ENCODE measurements around the gene LMTK3.
"Not testable (repeated sequence)": the region's sequence is repeated elsewhere in the genome, so short reads cannot be mapped to it uniquely, and the experiment has no call there.

LMTK3 gene

DNA sequence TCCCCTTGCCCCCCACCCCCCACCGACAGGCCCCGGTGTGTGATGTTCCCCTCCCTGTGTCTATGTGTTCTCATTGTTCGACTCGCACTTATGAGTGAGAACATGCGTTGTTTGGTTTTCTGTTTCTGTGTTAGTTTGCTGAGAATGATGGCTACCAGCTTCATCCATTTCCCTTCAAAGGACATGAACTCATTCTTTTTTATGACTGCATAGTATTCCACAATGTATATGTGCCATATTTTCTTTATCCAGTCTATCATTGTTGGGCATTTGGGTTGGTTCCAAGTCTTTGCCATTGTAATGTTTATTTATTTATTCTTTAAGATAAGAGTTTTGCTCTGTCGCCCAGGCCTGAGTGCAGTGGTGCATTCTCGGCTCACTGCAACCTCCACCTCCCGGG, 26.4 kb upstream of the LMTK3 start:
- not testable (repeated sequence) for H3K27ac ChIP-seq (ENCODE audit: low read depth, low read length); H3K4me3 ChIP-seq (ENCODE audit: low read length); H3K27me3 ChIP-seq (ENCODE audit: insufficient read depth, low read length); H3K36me3 ChIP-seq (ENCODE audit: insufficient read depth, low read length); H3K4me1 ChIP-seq (ENCODE audit: insufficient read depth, low read length); H3K9me3 ChIP-seq (ENCODE audit: insufficient read depth, low read depth, low read length); H3K9ac ChIP-seq (ENCODE audit: low read depth, low read length)
- 92% methylated on average over 3 of the region's 8 CpGs for WGBS

DNA sequence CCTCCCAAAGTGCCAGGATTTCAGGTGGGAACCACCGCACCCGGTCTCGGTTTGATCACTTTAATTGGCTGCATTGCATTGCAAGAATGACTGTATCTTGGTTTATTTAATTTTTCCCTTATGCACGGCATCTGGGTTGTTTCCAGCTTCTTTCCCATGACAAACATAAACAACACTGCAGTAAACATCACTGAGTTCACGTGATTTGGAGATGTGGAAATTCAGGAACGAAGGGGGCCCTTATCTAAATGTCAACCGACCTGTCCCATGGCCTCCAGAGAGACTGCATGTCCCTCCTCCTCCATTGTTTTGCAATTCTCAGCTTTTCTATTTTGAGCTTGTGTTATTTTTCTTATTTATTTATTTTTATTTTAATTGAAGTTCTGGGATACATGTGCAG, 25.9 kb upstream of the LMTK3 start:
- Histone ChIP-seq H3K9ac (ENCODE audit: low read depth, low read length) (no peak overlapping the region), H3K9me3 (ENCODE audit: insufficient read depth, low read depth, low read length) (no peaks in the 10 kb centered on the region), H3K27me3 (ENCODE audit: insufficient read depth, low read length) (no peaks in the 10 kb centered on the region), H3K4me1 (ENCODE audit: insufficient read depth, low read length) (no peaks in the 10 kb centered on the region), H3K27ac (ENCODE audit: low read depth, low read length) (no peak overlapping the region), H3K36me3 (ENCODE audit: insufficient read depth, low read length) (no peaks in the 10 kb centered on the region), H3K4me3 (ENCODE audit: low read length) (no peak overlapping the region)
- WGBS = 91% methylated on average over 7 of the region's 7 CpGs

DNA sequence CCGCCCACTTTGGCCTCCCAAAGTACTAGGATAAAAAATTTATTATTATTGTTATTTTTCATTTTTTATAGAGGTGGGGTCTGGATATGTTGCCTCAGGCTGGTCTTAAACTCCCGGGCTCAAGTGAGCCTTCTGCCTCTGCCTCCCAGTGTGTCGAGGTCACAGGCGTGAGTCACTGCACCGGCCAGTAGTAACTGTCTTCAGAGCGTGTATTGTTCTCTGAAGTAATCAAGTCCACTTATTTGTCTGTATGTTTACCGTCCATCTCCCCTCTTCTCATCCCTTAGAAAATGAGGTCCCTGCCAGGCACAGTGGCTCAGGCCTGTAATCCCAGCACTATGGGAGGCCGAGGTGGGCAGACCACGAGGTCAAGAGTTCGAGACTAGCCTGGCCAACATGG, 22.1 kb upstream of the LMTK3 start:
- H3K9ac ChIP-seq (ENCODE audit: low read depth, low read length) = no peak overlapping the region
- peaks cover 3% of the 10 kb centered on the region; the same call in 1 of the 2 replicates for H3K4me1 ChIP-seq (ENCODE audit: insufficient read depth, low read length)
- H3K9me3 ChIP-seq (ENCODE audit: insufficient read depth, low read depth, low read length) = 0 out of 2 replicates have a peak, but pooled peaks cover 3% of the 10 kb centered on the region
- H3K27me3 ChIP-seq (ENCODE audit: insufficient read depth, low read length) = no peaks in the 10 kb centered on the region
- H3K36me3 ChIP-seq (ENCODE audit: insufficient read depth, low read length) = no peaks in the 10 kb centered on the region
- WGBS = 95% methylated on average over 9 of the region's 10 CpGs
- no peak overlapping the region for H3K4me3 ChIP-seq (ENCODE audit: low read length)
- H3K27ac ChIP-seq (ENCODE audit: low read depth, low read length) = no peak overlapping the region

DNA sequence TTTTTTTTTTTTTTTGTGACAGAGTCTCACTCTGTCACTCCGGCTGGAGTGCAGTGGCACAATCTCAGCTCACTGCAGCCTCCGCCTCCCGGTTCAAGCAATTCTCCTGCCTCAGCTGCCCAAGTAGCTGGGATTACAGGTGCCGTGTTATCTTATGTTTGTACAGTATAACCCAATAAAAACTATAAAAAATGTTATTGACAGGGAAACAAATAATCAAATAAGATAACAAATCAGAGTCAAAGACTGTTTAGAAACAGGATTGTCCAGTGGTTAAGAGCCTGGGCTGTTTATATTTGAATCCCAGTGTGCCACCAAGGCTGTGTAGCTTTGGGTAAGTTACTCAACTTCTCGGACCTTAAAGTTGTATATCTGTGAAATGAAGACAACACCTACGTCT, 19.1 kb upstream of the LMTK3 start:
- 86% methylated on average over 5 of the region's 6 CpGs for WGBS
- H3K27me3 ChIP-seq (ENCODE audit: insufficient read depth, low read length) = no peaks in the 10 kb centered on the region

DNA sequence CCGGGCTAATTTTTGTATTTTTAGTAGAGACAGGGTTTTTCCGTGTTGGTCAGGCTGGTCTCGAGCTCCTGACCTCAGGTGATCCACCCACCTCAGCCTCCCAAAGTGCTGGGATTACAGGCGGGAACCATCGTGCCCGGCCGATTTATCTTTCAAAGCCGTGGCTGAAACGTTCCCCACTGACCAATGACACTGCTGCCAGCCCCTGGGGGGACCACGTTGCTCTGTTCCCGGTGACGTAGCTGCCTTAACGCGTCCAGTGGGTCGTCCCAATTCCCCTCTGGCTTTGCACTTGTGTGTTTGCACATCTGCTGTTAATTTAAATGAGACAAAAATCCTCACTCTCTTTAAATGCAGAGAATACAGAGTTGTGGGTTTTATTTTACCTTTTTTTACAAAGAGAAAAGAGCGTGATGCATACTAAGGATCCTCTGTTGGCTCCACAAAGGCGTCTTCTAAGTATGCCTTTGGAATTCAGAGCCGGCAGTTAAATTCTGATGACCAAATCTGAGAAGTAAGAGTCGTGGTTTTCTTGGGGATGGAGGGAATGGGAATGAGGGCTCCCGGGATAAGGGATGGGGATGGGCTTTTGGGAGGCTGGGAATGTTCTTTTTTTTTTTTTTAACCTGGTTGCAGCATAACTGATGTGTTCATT, 18.6 kb upstream of the LMTK3 start:
- Histone ChIP-seq H3K36me3 (ENCODE audit: insufficient read depth, low read length) (no peaks in the 10 kb centered on the region), H3K27me3 (ENCODE audit: insufficient read depth, low read length) (no peaks in the 10 kb centered on the region), H3K27ac (ENCODE audit: low read depth, low read length) (no peak overlapping the region), H3K4me3 (ENCODE audit: low read length) (no peak overlapping the region), H3K9ac (ENCODE audit: low read depth, low read length) (no peak overlapping the region), H3K9me3 (ENCODE audit: insufficient read depth, low read depth, low read length) (peaks cover 20% of the 10 kb centered on the region; the same call in 1 of the 2 replicates), H3K4me1 (ENCODE audit: insufficient read depth, low read length) (peaks cover 3% of the 10 kb centered on the region; the same call in 1 of the 2 replicates)
- WGBS = 76% methylated on average over 20 of the region's 20 CpGs

More for the DNA sequence above, 19.1 kb upstream of the LMTK3 start:
- Histone ChIP-seq H3K36me3 (ENCODE audit: insufficient read depth, low read length) (no peaks in the 10 kb centered on the region), H3K9me3 (ENCODE audit: insufficient read depth, low read depth, low read length) (peaks cover 20% of the 10 kb centered on the region; the same call in 1 of the 2 replicates), H3K27ac (ENCODE audit: low read depth, low read length) (no peak overlapping the region), H3K4me3 (ENCODE audit: low read length) (no peak overlapping the region), H3K4me1 (ENCODE audit: insufficient read depth, low read length) (peaks cover 3% of the 10 kb centered on the region; the same call in 1 of the 2 replicates), H3K9ac (ENCODE audit: low read depth, low read length) (no peak overlapping the region)

DNA sequence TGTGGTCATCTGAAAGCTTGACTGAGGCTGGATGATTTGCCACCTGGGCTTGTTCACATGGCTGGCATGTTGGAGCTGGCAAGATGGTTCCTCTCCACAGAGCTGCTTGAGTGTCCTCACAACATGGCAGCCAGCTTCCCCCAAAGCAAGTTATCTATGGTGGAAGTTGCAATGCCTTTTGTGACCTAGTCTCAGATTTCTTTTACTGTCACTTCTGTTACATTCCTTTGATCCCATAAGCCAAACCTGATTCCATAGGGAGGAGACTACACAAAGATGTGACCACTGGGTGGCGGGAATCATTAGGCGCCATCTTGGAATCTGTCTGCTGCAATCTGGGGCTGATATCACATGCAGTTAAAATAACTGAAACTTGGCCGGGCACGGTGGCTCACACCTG, 17.5 kb upstream of the LMTK3 start:
- H3K36me3 ChIP-seq (ENCODE audit: insufficient read depth, low read length) = no peaks in the 10 kb centered on the region
- no peak overlapping the region for H3K27ac ChIP-seq (ENCODE audit: low read depth, low read length)
- H3K4me1 ChIP-seq (ENCODE audit: insufficient read depth, low read length) = peaks cover 3% of the 10 kb centered on the region; the same call in 1 of the 2 replicates
- no peaks in the 10 kb centered on the region for H3K27me3 ChIP-seq (ENCODE audit: insufficient read depth, low read length)
- H3K9ac ChIP-seq (ENCODE audit: low read depth, low read length) = no peak overlapping the region
- WGBS = 93% methylated on average over 4 of the region's 4 CpGs
- no peak overlapping the region for H3K4me3 ChIP-seq (ENCODE audit: low read length)
- peaks cover 20% of the 10 kb centered on the region; the same call in 1 of the 2 replicates for H3K9me3 ChIP-seq (ENCODE audit: insufficient read depth, low read depth, low read length)

DNA sequence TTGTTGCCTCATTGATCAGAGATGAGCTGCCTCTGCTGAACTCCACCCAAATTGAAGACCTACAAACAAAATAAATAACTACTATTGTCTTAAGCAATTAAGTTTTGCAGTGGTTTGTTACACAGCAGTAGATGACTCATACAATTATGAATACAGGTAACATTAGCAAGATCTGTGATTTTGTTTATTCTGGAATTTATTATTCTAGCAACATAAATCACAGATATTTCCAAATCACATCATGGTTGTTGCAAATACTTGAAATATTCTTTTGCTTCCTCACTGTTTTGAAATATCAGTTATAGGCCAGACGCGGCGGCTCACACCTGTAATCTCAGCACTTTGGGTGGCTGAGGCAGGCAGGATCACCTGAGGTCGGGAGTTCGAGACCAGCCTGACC, 13.1 kb upstream of the LMTK3 start:
- WGBS = 96% methylated on average over 5 of the region's 5 CpGs
- Histone ChIP-seq H3K36me3 (ENCODE audit: insufficient read depth, low read length) (no peaks in the 10 kb centered on the region), H3K4me3 (ENCODE audit: low read length) (no peak overlapping the region), H3K27me3 (ENCODE audit: insufficient read depth, low read length) (no peaks in the 10 kb centered on the region), H3K27ac (ENCODE audit: low read depth, low read length) (no peak overlapping the region), H3K9me3 (ENCODE audit: insufficient read depth, low read depth, low read length) (peaks cover 20% of the 10 kb centered on the region; the same call in 1 of the 2 replicates), H3K4me1 (ENCODE audit: insufficient read depth, low read length) (no peaks in the 10 kb centered on the region), H3K9ac (ENCODE audit: low read depth, low read length) (no peak overlapping the region)

DNA sequence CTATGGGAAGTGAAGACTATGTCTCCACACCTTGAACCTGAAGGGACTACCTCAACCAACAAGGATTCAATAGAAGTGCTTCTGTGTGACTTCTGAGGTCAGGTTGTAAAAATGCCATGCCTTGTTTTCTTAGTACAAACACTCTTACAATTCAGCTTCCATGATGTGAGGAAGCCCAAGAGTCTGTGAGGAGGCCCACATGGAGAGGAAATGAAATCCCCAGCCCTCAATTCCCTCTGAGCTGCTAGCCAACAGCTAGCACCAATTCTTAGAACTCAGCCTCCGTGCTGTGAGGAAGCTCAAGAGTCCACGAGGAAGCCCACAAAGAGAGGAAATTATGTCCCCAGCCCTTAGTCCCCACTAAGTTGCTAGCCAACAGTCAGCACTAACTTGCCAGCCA, 12.6 kb upstream of the LMTK3 start:
- no peaks in the 10 kb centered on the region for H3K27me3 ChIP-seq (ENCODE audit: insufficient read depth, low read length)
- H3K9ac ChIP-seq (ENCODE audit: low read depth, low read length) = no peak overlapping the region
- no peak overlapping the region for H3K27ac ChIP-seq (ENCODE audit: low read depth, low read length)
- H3K4me1 ChIP-seq (ENCODE audit: insufficient read depth, low read length) = no peaks in the 10 kb centered on the region
- WGBS = 91% methylated on average over 2 of the region's 2 CpGs
- H3K9me3 ChIP-seq (ENCODE audit: insufficient read depth, low read depth, low read length) = peaks cover 20% of the 10 kb centered on the region; the same call in 1 of the 2 replicates
- no peak overlapping the region for H3K4me3 ChIP-seq (ENCODE audit: low read length)
- no peaks in the 10 kb centered on the region for H3K36me3 ChIP-seq (ENCODE audit: insufficient read depth, low read length)

DNA sequence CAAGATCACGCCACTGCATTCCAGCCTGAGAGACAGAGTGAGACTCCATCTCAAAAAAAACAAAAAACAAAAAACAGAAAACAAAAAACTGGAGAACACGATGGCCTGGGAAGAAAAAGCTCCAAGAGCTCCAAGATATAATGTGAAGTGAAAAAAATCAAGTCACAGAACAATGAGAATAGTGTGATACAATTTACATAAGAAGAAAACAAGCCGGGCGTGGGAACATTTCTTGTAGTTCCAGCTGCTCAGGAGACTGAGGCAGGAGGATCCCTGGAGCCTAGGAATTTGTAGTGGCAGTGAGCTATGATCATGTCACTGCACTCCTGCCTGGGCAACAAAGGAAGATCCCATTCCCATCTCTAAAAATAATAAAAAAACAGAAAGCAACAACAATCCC, 8.5 kb upstream of the LMTK3 start:
- no peak overlapping the region for H3K4me3 ChIP-seq (ENCODE audit: low read length)
- no peaks in the 10 kb centered on the region for H3K9me3 ChIP-seq (ENCODE audit: insufficient read depth, low read depth, low read length)
- no peak overlapping the region for H3K9ac ChIP-seq (ENCODE audit: low read depth, low read length)
- H3K27ac ChIP-seq (ENCODE audit: low read depth, low read length) = no peak overlapping the region
- whole genome bisulfite sequencing = 70% methylated on average over 4 of the region's 4 CpGs
- peaks cover 3% of the 10 kb centered on the region; the same call in 1 of the 2 replicates for H3K4me1 ChIP-seq (ENCODE audit: insufficient read depth, low read length)
- no peaks in the 10 kb centered on the region for H3K36me3 ChIP-seq (ENCODE audit: insufficient read depth, low read length)
- H3K27me3 ChIP-seq (ENCODE audit: insufficient read depth, low read length) = no peaks in the 10 kb centered on the region

DNA sequence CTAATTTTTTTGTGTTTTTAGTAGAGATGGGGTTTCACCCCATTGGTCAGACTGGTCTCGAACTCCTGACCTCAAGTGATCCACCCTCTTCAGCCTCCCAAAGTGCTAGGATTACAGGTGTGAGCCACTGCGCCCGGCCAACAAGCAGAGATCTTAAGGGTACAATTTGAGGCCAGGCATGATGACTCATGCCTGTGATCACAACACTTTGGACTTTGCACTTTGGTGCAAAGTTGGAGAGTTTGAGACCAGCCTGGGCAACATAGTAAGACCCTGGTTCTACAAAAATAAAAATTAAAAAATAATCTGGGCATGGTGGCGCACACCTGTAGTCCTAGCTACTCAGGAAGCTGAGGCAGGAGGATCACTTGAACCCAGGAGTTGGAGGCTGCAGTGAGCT, 7.8 kb upstream of the LMTK3 start:
- H3K9ac ChIP-seq (ENCODE audit: low read depth, low read length); H3K27ac ChIP-seq (ENCODE audit: low read depth, low read length); H3K9me3 ChIP-seq (ENCODE audit: insufficient read depth, low read depth, low read length); H3K36me3 ChIP-seq (ENCODE audit: insufficient read depth, low read length); H3K4me1 ChIP-seq (ENCODE audit: insufficient read depth, low read length); H3K4me3 ChIP-seq (ENCODE audit: low read length); H3K27me3 ChIP-seq (ENCODE audit: insufficient read depth, low read length): not testable (repeated sequence)
- WGBS = 94% methylated on average over 4 of the region's 4 CpGs

DNA sequence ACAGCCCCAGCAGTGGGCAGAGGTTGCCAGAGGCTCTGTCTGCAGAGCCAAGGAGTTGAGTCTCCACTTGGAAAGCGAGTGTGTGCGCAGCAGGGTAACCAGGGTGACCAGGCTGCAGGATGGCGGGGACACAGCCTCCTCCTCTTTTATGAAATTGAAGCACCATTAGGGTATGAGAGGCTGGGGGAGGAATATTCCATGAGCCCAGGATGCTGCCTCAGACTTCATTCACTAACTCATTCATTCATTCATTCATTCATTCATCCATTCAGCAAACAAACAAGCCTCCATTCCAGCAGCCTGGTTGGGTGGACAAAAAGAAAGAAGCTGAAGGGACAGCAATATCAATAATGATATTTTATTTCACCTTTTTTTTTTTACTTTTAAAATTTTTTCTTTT, 6.6 kb upstream of the LMTK3 start:
- no peak overlapping the region for H3K4me3 ChIP-seq (ENCODE audit: low read length)
- no peaks in the 10 kb centered on the region for H3K36me3 ChIP-seq (ENCODE audit: insufficient read depth, low read length)
- no peak overlapping the region for H3K27ac ChIP-seq (ENCODE audit: low read depth, low read length)
- H3K4me1 ChIP-seq (ENCODE audit: insufficient read depth, low read length) = peaks cover 3% of the 10 kb centered on the region; the same call in 1 of the 2 replicates
- no peak overlapping the region for H3K9ac ChIP-seq (ENCODE audit: low read depth, low read length)
- H3K27me3 ChIP-seq (ENCODE audit: insufficient read depth, low read length) = peaks cover under 1% of the 10 kb centered on the region; the same call in 1 of the 2 replicates
- no peaks in the 10 kb centered on the region for H3K9me3 ChIP-seq (ENCODE audit: insufficient read depth, low read depth, low read length)
- 76% methylated on average over 3 of the region's 3 CpGs for WGBS

DNA sequence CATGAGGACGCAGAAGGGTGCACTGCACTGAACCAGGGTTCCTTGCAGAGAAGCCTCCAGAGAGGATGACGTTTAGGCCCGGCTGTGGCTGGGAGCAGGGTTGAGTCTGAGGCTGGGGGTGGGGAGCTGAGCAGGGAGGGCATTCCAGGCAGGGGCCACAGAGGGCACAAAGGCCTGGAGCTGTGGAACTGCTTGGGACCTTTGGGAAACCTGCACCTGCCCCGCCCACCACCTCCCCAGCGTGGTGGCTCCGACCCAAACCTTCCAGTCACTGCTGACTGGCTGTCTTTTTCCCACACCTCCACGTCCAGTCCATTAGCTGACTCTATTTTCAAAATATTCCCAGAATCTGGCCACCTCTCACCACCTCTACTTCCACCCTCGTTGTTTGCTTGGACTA, 4.9 kb upstream of the LMTK3 start:
- H3K9me3 ChIP-seq (ENCODE audit: insufficient read depth, low read depth, low read length) = no peaks in the 10 kb centered on the region
- no peak overlapping the region for H3K4me3 ChIP-seq (ENCODE audit: low read length)
- H3K27ac ChIP-seq (ENCODE audit: low read depth, low read length) = no peak overlapping the region
- H3K4me1 ChIP-seq (ENCODE audit: insufficient read depth, low read length) = peaks cover 3% of the 10 kb centered on the region; the same call in 1 of the 2 replicates
- peaks cover 15% of the 10 kb centered on the region for H3K27me3 ChIP-seq (ENCODE audit: insufficient read depth, low read length)
- H3K36me3 ChIP-seq (ENCODE audit: insufficient read depth, low read length) = no peaks in the 10 kb centered on the region
- H3K9ac ChIP-seq (ENCODE audit: low read depth, low read length) = no peak overlapping the region
- 83% methylated on average over 8 of the region's 8 CpGs for WGBS

All from HUES64 (cell line).